NCI-H2081 (cell line): Measurements from ENCODE around the gene PAGR1.
"Not testable (repeated sequence)": the region's sequence is repeated elsewhere in the genome, so short reads cannot be mapped to it uniquely, and the experiment has no call there.

Experiments
- DNase-seq, 2 experiments: peaks; one replicate each; lab custom pipeline; 2025; lab: John Stamatoyannopoulos, UW

Gene PAGR1

DNA sequence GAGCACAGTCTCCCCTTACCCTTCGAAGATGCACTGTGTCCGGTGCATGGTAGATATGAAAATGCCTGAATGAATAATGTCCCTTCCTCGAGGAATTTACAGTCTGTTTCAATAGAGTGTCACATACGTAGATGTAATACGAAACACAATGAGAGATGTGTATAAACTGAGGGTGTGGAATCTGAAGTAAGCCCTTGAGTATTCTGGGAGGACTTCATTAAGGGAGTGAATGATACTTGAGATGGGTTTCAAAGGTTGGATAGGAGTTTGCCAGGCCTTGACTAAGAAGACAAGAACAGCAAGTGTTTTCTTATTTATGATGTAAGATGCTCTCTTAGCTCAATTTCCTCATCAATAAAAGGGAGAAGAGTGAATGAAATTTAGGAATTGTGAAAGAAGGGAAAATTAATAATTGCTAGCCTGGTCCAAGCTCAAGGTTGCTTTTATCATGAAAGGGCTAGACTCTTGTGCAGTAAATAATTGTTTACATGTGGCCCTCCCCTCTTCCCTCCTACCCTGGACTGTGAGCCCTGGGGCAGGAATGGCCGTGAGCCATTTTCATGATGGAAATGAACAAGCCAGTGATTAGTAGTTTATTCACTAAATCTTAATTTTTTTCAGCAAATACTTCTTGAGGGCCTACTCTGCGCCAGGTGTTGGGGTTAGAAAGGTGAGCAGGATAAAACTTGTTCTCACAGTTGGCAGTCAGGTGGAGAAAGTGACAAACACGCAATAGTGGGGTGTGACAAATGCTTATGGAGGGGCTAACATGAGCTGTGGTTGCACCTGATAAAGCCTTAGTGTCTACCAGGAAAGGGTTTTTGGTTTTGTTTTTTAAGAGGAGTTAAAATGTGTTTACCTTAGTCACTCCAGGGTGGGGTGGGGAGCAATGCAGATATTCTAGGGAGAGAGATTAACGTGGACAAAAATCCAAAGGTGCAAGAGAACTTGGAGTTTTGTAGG is 23.8 kb upstream of the PAGR1 start:
- DNase-seq: no peak

DNA sequence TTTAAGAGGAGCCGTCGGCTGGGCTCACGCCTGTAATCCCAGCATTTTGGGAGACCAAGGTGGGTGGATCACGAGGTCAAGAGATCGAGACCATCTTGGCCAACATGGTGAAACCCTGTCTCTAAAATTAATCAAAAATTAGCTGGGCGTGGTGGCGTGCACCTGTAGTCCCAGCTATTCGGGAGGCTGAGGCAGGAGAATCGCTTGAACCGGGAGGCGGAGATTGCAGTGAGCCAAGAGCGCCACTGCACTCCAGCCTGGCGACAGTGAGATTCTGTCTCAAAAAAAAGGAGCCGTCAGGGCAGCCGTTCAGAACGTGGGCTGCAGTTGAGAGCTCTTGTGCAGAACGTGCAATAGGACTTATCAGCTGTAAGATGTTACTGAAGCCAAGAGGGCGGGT is 22.8 kb upstream of the PAGR1 start:
- not testable (repeated sequence) for DNase-seq

DNA sequence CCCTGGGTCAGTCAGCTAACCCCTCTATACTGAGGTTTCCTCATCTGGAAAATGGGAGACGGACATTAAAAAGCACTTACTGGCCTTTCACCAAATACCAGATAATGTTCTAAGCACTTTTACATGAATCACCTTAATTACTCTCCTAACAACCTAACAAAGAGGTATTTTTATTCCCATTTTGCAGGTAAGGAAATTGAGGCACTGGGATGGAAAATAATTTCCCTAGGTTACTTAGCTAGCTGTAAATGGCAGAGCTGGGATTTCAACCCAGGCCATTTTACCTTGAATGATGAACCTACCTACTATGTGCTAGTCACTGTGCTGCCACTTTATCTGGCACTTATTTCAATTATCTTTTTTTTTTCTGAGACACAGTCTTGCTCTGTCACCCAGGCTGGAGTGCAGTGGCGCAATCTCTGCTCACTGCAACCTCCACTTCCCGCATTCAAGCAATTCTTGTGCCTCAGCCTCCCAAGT is 21.7 kb upstream of the PAGR1 start:
- DNase-seq: no peak

DNA sequence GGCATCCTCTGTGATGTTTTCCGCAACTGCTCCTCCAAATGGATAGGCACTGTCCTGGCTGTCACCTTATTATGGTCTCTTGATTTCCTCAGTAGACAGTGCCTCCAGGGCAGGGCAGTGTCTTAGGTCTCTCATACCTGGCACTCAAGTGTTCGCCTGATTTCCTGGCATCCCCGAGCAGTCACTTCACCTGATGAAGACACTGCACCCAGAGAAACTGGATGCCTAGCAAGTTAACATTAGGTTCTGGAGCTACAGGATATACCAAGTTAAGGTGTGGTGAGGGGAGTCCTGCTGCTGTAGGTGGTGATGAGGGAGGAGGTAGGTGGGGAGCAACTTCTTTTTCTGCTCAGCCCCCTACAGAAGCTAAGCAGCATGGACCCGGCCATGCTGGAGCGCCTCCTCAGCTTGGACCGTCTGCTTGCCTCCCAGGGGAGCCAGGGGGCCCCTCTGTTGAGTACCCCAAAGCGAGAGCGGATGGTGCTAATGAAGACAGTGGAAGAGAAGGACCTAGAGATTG is 13.5 kb upstream of the PAGR1 start:
- no peak for DNase-seq

GRCh38 chr16:29804020-29804419 is 11.9 kb upstream of the PAGR1 start:
- no peak for DNase-seq

DNA sequence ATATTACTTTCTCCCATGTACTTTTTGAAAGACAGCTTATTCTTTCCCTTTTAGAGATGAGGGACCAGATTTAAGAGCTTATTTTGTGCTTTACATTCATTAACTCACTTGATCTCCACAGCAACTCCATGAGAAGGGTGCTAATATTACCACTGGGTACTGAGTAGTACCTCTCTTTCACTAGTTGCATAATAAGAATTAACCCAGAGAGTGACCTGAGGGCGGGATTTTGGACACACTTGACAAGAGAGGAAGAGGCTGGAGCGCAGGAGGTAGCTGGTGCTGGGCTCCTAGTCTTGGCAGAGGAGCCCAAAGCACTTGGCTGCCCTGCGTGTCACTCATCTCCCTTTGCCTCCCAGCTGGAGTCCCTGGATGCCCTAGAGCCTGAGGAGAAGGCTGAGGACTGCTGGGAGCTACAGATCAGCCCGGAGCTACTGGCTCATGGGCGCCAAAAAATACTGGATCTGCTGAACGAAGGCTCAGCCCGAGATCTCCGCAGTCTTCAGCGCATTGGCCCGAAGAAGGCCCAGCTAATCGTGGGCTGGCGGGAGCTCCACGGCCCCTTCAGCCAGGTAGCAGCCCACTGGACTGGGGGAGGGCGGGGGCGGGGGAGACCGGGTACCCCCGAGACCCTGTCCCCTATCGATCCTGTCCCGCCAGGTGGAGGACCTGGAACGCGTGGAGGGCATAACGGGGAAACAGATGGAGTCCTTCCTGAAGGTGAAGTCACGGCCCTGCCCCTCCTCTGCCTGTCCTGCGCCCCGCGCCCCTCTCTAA is 11.3 kb upstream of the PAGR1 start:
- peak in 1 of 2 experiments; percentile 49 for DNase-seq

DNA sequence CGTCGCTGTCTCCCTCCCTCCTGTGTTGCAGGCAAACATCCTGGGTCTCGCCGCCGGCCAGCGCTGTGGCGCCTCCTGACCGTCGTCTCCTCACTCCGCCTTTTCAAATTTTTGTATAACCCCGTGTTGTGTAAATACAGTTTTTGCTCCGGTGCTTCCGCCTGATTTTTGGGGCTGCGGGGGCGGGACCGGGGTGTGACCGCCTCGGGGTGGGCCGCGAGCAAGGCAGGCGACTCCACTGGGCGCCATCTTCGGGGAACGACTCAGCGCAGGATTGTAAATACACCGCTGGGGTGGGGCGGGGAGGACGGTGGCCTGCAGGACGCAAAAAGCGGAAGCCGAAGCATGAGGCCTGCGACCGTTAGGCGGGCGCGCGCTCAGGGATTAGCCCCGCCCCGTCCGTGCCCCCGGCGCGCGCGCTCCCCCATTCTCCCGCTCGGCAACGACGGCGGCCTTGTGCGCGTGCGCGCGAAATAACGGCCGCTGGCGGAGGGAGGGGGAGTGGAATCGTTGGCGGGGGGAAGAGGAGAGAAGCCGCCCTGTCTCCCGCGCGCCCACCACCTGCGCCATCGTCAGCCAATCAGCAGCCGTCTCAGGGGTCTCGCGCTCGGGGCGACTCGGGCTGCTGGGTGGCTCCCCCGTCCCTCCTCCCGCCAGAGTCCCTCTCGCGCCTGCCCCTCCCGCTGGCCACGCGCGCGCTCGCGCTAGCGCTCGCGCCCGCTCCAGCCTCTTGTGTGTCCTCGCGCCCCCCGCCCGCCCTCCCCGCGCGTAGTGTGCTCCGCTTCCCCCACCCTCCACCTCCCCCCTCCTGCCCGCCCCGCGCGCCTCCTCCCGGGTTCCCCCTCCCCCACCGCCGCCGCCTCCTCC is 10.5 kb upstream of the PAGR1 start:
- peak; percentile 98 for DNase-seq

GRCh38 chr16:29806099-29806579 is 9.8 kb upstream of the PAGR1 start, which contains the start of gene MAZ:
Gene MAZ, plus strand, starts transcription at chr16:29806529. Its CDS starts 173 bp downstream, at chr16:29806702.
- DNase-seq: no peak

GRCh38 chr16:29806641-29807425 is 9.1 kb upstream of the PAGR1 start:
- DNase-seq: peak; percentile 78 to 84

DNA sequence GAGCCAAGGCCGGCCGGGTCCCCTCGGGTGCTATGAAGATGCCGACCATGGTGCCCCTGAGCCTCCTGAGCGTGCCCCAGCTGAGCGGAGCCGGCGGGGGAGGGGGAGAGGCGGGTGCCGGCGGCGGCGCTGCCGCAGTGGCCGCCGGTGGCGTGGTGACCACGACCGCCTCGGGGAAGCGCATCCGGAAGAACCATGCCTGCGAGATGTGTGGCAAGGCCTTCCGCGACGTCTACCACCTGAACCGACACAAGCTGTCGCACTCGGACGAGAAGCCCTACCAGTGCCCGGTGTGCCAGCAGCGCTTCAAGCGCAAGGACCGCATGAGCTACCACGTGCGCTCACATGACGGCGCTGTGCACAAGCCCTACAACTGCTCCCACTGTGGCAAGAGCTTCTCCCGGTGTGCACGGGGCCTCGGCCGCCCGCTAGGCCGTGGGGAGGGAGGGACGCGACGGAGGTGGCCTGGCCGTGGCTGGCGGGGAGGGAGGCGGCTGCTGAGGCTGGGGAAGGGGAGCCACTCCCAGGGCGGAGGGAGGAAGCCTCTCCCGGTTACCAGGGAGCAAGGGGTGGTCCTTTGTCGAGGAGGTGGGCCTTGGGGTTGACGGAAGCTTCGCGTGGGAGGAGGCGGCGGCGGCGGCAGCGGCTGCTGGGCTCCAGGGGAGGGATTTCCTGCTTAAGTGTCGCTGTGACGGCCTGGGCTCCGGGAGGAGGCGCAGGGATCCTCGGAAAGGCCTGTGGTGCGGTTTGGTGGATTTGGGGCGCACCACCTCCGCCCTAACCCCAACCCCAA is 8.3 kb upstream of the PAGR1 start:
- peak; percentile 84 to 88 for DNase-seq

GRCh38 chr16:29808219-29808900 is 7.6 kb upstream of the PAGR1 start:
- no peak for DNase-seq

DNA sequence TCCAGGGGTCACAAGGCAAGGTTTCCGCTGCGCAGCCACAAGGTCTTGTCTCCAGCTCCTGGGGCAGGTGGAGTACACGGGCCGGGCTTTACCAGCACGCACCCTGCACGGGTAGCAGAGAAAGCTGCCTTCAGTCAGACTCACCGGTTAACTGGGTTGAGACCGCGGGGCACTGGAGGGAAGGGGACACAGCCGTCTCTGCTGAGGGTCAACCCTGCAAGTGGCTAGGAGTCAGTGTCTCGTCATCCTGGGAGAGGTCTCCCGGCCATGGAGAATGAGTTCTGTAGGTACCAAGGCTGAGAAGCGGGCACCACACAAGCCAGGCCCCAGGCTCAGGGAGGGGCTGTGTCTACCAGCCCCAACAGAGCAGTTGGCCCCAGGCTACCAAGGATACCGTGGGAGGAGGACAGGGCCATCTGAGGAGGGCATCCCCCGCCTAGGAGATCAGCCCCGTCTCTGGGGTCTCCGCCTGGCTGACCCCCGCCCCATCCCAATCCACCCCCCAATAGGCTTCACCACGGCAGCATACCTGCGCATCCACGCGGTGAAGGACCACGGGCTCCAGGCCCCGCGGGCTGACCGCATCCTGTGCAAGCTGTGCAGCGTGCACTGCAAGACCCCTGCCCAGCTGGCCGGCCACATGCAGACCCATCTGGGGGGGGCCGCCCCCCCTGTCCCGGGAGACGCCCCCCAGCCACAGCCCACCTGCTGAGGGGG is 6.8 kb upstream of the PAGR1 start:
- DNase-seq: no peak

GRCh38 chr16:29809850-29810698 is 5.9 kb upstream of the PAGR1 start:
- no peak for DNase-seq

DNA sequence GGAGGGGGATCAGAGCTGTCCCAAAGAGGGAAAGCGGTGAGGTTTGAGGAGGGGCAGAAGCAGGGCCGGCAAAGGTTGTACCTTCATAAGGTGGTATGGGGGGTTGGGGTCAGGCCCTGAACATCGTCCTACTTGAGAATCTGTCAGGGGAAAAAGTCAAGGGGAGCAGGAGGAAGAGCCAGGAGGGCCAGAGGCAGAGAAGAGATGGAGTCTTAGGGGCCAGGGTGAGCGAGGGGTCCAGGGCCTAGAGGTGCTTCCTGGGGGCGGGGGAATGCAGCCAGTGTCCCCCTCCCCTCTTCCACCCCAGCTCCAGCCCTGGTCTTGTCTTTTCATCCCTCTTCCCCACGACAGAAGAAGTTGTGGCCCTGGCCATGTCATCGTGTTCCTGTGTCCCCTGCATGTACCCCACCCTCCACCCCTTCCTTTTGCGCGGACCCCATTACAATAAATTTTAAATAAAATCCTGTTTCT is 5.2 kb upstream of the PAGR1 start:
- no peak for DNase-seq

- peak; percentile 74 to 77 for DNase-seq
Observed at GRCh38 chr16:29811170-29811895, 4.6 kb upstream of the PAGR1 start.

GRCh38 chr16:29811896-29812665 is 3.9 kb upstream of the PAGR1 start, which contains the start of gene PRRT2:
Gene PRRT2, plus strand, starts transcription at chr16:29812193. Its CDS starts 862 bp downstream, at chr16:29813055.
- DNase-seq: no peak
